Tibial artery (tissue), 4 donors: Measurements from ENCODE around the gene PRDM16.

ENCODE experiments used
- DNase-seq, 2 donors: peaks; one replicate each; pipeline ENCODE4 v3.0.0-alpha.2; 2019
- H3K27ac ChIP-seq, 2 donors: fragments of 200-600 bp; sonication (generic) in 1 of 2; 1 replicate in 1 of 2; 2 replicates in 1 of 2; pipeline ENCODE4 v1.5.1; 2018 to 2019; ENCODE audit warnings: mild to moderate bottlenecking in 1 of 2
- H3K27me3 ChIP-seq, 2 donors: fragments of 200-600 bp; sonication (generic) in 1 of 2; one replicate each; pipeline versions ENCODE4 v1.5.1 to v1.6.0; 2016 to 2019
- H3K36me3 ChIP-seq, 3 donors: fragments of 200-600 bp; sonication (generic) in 2 of 3; one replicate each; pipeline ENCODE4 v1.5.1; 2016 to 2019; ENCODE audit warnings: mild to moderate bottlenecking in 2 of 3
- H3K4me1 ChIP-seq, 4 donors: fragments of 200-600 bp; sonication (generic) in 2 of 4; 1 replicate in 3 of 4; 2 replicates in 1 of 4; pipeline ENCODE4 v1.5.1; 2016 to 2019
- H3K4me3 ChIP-seq, 2 donors: fragments of 200-600 bp; sonication (generic) in 1 of 2; 1 replicate in 1 of 2; 2 replicates in 1 of 2; pipeline ENCODE4 v1.5.1; 2018 to 2019; ENCODE audit warnings: mild to moderate bottlenecking in 2 of 2
- H3K9me3 ChIP-seq, 3 donors: fragments of 200-600 bp; sonication (generic) in 1 of 3; one replicate each; pipeline ENCODE4 v1.5.1; 2016 to 2019
- CTCF ChIP-seq, 2 experiments: fragments of 200-600 bp in 1 of 2; fragments of 450-650 bp in 1 of 2; IDR thresholded peaks; one replicate each; pipeline ENCODE4 v1.5.1; 2017 to 2019; ENCODE audit warnings: antibody characterized with exemption in 2 of 2, mild to moderate bottlenecking in 1 of 2, moderate library complexity in 1 of 2
- intact Hi-C: fragments of 100-400 bp; cut with DNase I; formaldehyde crosslinking; loops from one replicate; pipeline ENCODE4 v1.15.0; 2023; ENCODE audit warnings: low total_unique reads

PRDM16 gene

DNA sequence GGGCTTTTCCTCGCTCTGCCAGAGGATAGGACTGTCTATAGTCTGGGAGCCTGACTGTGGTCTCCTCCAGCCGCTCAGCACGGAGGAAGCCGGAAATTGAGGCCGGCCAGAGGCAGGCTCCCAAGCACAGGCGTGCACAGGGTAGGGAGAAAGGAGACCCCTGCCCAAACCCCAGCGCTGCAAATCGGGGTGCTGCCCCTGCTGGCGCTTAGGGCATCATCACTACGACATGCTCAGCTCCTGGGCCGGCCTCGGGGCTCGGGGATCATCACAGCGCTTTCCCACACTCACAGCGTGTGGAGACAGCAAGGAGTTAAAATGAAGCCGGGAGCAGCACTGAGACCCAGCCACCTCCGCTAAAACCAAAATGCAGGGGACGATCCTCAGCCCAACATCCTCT, 322.7 kb downstream of the PRDM16 start:
- no peak for DNase-seq
- Histone ChIP-seq H3K27ac (peak overlapping the region; percentile 87 to 89), H3K4me3 (no peak overlapping the region), H3K27me3 (no peaks in the 10 kb centered on the region), H3K4me1 (peaks cover 11 to 63% (median 33%) of the 10 kb centered on the region in 4 donors), H3K36me3 (no peaks in the 10 kb centered on the region), H3K9me3 (no peaks in the 10 kb centered on the region)
- intact Hi-C loops, result loop anchor here (1.0 kb wide), 1 partner anchor 20 kb away; no protein-coding TSS in a partner anchor
- TF ChIP-seq CTCF (IDR thresholded peaks at IDR 0.05), result no peak

DNA sequence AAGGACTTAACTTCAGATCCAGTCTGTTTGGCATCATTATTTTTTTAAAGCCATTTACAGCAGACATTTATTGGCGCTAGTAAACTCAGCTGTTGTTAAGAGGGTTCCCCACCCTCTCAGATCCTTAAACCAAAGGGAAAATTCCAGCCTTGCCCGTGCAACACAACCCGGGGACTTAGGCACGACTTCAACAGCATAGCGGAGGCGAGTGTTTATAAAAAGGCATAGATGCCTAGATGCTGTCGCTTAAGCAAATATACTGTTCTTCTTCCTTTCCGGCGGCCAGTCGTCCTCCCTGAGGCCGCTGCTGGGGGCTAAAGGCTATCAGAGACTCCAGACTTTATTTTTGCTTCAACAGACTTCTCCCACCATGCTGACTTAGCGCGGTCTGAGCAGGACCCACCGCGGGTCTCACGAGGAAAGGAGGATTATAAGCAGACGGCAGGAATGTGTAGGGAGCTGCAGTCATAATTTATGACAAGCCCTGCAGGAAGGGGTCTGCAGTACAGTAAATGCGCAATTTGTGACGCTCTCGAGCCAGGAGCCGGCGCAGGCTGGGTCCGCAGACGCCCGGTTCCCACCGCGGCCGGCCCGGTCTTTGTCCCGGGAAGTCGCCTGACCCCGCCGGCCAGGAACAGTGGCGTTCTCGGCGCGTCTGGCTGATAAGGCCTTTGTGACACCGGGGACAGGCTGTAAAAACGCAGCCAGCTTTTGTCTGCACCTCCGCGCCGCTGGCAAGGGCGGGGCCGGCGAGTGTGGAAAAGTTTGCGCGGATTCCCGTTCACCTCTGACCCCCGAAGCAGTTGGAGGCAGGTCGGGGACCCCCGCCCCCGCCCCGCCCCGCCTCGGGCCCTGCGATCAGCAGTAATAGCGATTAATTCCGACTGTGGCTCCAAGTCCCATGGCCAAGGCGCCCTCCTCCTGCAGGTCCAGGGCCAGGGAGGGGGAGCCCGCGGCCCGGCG, 324.3 kb downstream of the PRDM16 start:
- intact Hi-C loops, result no loop called here
- no peak for TF ChIP-seq CTCF (IDR thresholded peaks at IDR 0.05)
- Histone ChIP-seq H3K27me3 (no peaks in the 10 kb centered on the region), H3K36me3 (no peaks in the 10 kb centered on the region), H3K4me3 (peak overlapping the region; percentile 48 to 53), H3K4me1 (peaks cover 11 to 60% (median 33%) of the 10 kb centered on the region in 4 donors), H3K27ac (peak overlapping the region; percentile 87 to 89), H3K9me3 (no peaks in the 10 kb centered on the region)
- DNase-seq, result peak in 1 of 2 donors; percentile 86

GRCh38 chr1:3393987-3394920, 325.3 kb downstream of the PRDM16 start:
- TF ChIP-seq CTCF (IDR thresholded peaks at IDR 0.05), result no peak
- Histone ChIP-seq H3K4me1 (peaks cover 11 to 60% (median 27%) of the 10 kb centered on the region in 4 donors), H3K27ac (peak overlapping the region; percentile 87 to 89), H3K9me3 (no peaks in the 10 kb centered on the region), H3K36me3 (no peaks in the 10 kb centered on the region), H3K4me3 (peak overlapping the region; percentile 48 to 53), H3K27me3 (no peaks in the 10 kb centered on the region)
- intact Hi-C loops, result no loop called here
- no peak for DNase-seq

- Histone ChIP-seq H3K36me3 (no peaks in the 10 kb centered on the region), H3K27ac (peak overlapping the region in 1 of 2 donors; percentile 87), H3K9me3 (no peaks in the 10 kb centered on the region), H3K4me3 (no peak overlapping the region), H3K4me1 (peaks cover 11 to 68% (median 22%) of the 10 kb centered on the region in 4 donors), H3K27me3 (no peaks in the 10 kb centered on the region)
- intact Hi-C loops, result no loop called here
- no peak for DNase-seq
- TF ChIP-seq CTCF (IDR thresholded peaks at IDR 0.05), result no peak
These were observed 327.4 kb downstream of the PRDM16 start for GRCh38 chr1:3396411-3396810.

GRCh38 chr1:3397311-3397710, 328.3 kb downstream of the PRDM16 start:
- H3K27me3 ChIP-seq, result no peaks in the 10 kb centered on the region
- peaks cover 11 to 68% (median 29%) of the 10 kb centered on the region in 4 donors for H3K4me1 ChIP-seq
- no peak overlapping the region for H3K4me3 ChIP-seq
- DNase-seq, result no peak
- H3K9me3 ChIP-seq, result no peaks in the 10 kb centered on the region
- H3K36me3 ChIP-seq, result no peaks in the 10 kb centered on the region
- TF ChIP-seq CTCF (IDR thresholded peaks at IDR 0.05), result no peak
- peak overlapping the region in 1 of 2 donors; percentile 4 for H3K27ac ChIP-seq
- intact Hi-C loops, result no loop called here
